Calu3 (cell line): Measurements from ENCODE around the gene CRB1. TPM values are rescaled to one million over a fixed set of nuclear protein-coding genes. Genes with fewer than 3 reads are reported as not detected.

Experiments
- BruUV-seq: library from RNA; stranded (reverse); fragments of 400-500 nt; replicated peaks from 2 replicates; lab custom pipeline; 2021; lab: Mats Ljungman, UMichigan
- CTCF ChIA-PET: fragments of 300-600 bp; sonication (Branson Sonifier 250); formaldehyde crosslinking; loops from one replicate; lab custom pipeline; 2022; ENCODE audit warnings: antibody characterized with exemption; lab: Charles Lee
- DNase-seq: peaks from one replicate; pipeline ENCODE4 v3.0.0; 2022
- H3K27ac Mint-ChIP-seq: one replicate; pipeline ENCODE4 v1.8.0; 2022; ENCODE audit warnings: mixed read lengths; ENCODE audit not compliant: unreplicated experiment
- H3K27me3 Mint-ChIP-seq: one replicate; pipeline ENCODE4 v1.8.0; 2022; ENCODE audit warnings: mixed read lengths; ENCODE audit not compliant: unreplicated experiment
- H3K36me3 Mint-ChIP-seq: one replicate; pipeline ENCODE4 v1.8.0; 2022; ENCODE audit warnings: mild to moderate bottlenecking, moderate library complexity, mixed read lengths; ENCODE audit not compliant: insufficient read depth, unreplicated experiment
- H3K4me1 Mint-ChIP-seq: one replicate; pipeline ENCODE4 v1.8.0; 2022; ENCODE audit warnings: mild to moderate bottlenecking, low read depth, mixed read lengths; ENCODE audit not compliant: unreplicated experiment
- H3K4me3 Mint-ChIP-seq: one replicate; pipeline ENCODE4 v1.8.0; 2022; ENCODE audit warnings: mild to moderate bottlenecking, low read depth, moderate library complexity, mixed read lengths; ENCODE audit not compliant: unreplicated experiment
- H3K9me3 Mint-ChIP-seq: one replicate; pipeline ENCODE4 v1.8.0; 2022; ENCODE audit warnings: low read depth, mixed read lengths; ENCODE audit not compliant: unreplicated experiment
- CTCF ChIP-seq: fragments of 200-600 bp; IDR thresholded peaks from one replicate; pipeline ENCODE4 v1.8.0; 2022; ENCODE audit warnings: antibody characterized with exemption; ENCODE audit not compliant: unreplicated experiment
- intact Hi-C: fragments of 100-400 bp; cut with micrococcal nuclease; formaldehyde crosslinking; loops from one replicate; pipeline ENCODE4 v1.10.0; 2022; ENCODE audit not compliant: unreplicated experiment
- total RNA-seq: library from RNA; stranded (reverse); gene quantifications from 2 replicates; pipeline ENCODE4 v1.2.3, GENCODE V29; 2022

Gene CRB1
- total RNA-seq, 1 experiment from 2014 or later: not detected

DNA sequence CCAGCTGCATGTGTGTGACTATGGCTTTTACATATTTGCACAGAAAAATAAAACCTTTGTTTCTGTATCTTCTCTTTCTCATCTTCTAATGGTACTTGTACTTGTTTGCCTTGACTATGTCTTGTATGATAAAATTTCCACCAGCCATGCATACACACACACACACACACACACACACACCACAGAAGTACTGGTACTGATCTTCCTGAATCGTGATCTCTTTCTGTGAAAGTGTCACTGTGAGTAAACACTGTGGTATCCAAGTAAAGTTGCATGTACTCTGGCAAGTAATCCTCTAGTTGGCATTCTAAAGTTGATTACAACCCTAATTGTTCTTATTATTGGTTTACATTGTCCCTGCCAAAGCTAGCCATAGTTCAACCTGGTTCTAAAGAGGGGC lies 176.7 kb downstream of the CRB1 start:
- no peak overlapping the region for H3K27ac Mint-ChIP-seq
- CTCF ChIA-PET: interaction anchor here (0.7 kb wide), 1 partner anchor 335 kb away, joined by 3 read pairs; no protein-coding TSS in a partner anchor
- H3K9me3 Mint-ChIP-seq: no peaks in the 10 kb centered on the region
- H3K4me1 Mint-ChIP-seq: no peaks in the 10 kb centered on the region
- H3K27me3 Mint-ChIP-seq: no peaks in the 10 kb centered on the region
- BruUV-seq: no TSS peak
- no peaks in the 10 kb centered on the region for H3K36me3 Mint-ChIP-seq
- no peak for TF ChIP-seq CTCF
- DNase-seq: no peak
- intact Hi-C loops: no loop called here
- no peak overlapping the region for H3K4me3 Mint-ChIP-seq

GRCh38 chr1:197448121-197448779 lies 180.2 kb downstream of the CRB1 start:
- no peak overlapping the region for H3K27ac Mint-ChIP-seq
- intact Hi-C loops: no loop called here

GRCh38 chr1:197451381-197451780 lies 183.3 kb downstream of the CRB1 start:
- Mint-ChIP-seq H3K4me1 (no peaks in the 10 kb centered on the region), H3K36me3 (no peaks in the 10 kb centered on the region), H3K9me3 (no peaks in the 10 kb centered on the region), H3K4me3 (no peak overlapping the region), H3K27me3 (no peaks in the 10 kb centered on the region), H3K27ac (no peak overlapping the region)
- CTCF ChIA-PET: no interaction called here
- intact Hi-C loops: no loop called here
- BruUV-seq: no TSS peak
- no peak for TF ChIP-seq CTCF
- no peak for DNase-seq

More at GRCh38 chr1:197448121-197448779, 180.2 kb downstream of the CRB1 start:
- no peaks in the 10 kb centered on the region for H3K9me3 Mint-ChIP-seq
- CTCF ChIA-PET: no interaction called here
- BruUV-seq: no TSS peak
- H3K27me3 Mint-ChIP-seq: no peaks in the 10 kb centered on the region
- TF ChIP-seq CTCF: no peak
- H3K4me1 Mint-ChIP-seq: no peaks in the 10 kb centered on the region
- no peaks in the 10 kb centered on the region for H3K36me3 Mint-ChIP-seq
- no peak for DNase-seq
- H3K4me3 Mint-ChIP-seq: no peak overlapping the region

DNA sequence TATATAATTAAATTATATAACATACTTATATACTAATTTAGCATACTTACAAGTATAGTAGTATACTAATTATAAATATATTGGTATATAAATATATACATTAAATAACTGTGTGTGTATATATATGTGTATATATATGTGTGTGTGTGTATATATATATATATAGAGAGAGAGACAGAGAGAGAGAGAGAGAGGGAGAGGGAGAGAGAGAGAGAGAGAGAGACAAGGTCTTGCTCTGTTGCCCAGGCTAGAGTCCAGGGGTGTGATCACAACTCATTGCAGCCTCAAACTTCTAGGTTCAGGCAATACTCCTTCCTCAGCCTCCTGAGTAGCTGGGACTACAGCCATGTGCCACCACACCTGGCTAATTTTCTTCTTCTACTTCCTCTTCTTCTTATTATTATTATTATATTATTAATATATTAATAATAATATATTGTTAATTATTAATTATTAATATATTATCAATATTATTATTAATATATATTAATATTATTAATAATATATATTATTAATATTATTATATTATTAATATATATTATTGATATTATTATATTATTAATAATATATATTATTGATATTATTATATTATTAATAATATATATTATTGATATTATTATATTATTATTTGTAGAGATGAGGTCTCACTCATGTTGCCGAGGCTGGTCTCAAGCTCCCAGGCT lies 185.5 kb downstream of the CRB1 start:
- intact Hi-C loops: no loop called here
- Mint-ChIP-seq H3K36me3 (no peaks in the 10 kb centered on the region), H3K4me1 (no peaks in the 10 kb centered on the region), H3K9me3 (no peaks in the 10 kb centered on the region), H3K4me3 (no peak overlapping the region), H3K27me3 (no peaks in the 10 kb centered on the region), H3K27ac (no peak overlapping the region)
- no peak for DNase-seq
- no TSS peak for BruUV-seq
- CTCF ChIA-PET: no interaction called here
- no peak for TF ChIP-seq CTCF
